GM21786 (cell line): Measurements from ENCODE around the gene KCNG1.
"Not testable (repeated sequence)": the region's sequence is repeated elsewhere in the genome, so short reads cannot be mapped to it uniquely, and the experiment has no call there.

ENCODE experiments used
- ATAC-seq: cut with Tn5 transposase; IDR thresholded peaks from one replicate; pipeline ENCODE4 v1.9.1; 2021; ENCODE audit not compliant: unreplicated experiment

KCNG1 gene

GRCh38 chr20:50987493-50988210, 35.3 kb downstream of the KCNG1 start:
- no peak for ATAC-seq

- ATAC-seq: no peak
Observed at GRCh38 chr20:50983321-50983720, 39.6 kb downstream of the KCNG1 start.

GRCh38 chr20:50982363-50982762, 40.5 kb downstream of the KCNG1 start:
- no peak for ATAC-seq

GRCh38 chr20:50981714-50982048, 41.2 kb downstream of the KCNG1 start:
- no peak for ATAC-seq

- no peak for ATAC-seq
Observed at GRCh38 chr20:50980851-50981713, 41.8 kb downstream of the KCNG1 start.

GRCh38 chr20:50980071-50980681, 42.7 kb downstream of the KCNG1 start:
- no peak for ATAC-seq

GRCh38 chr20:50978533-50978932, 44.4 kb downstream of the KCNG1 start:
- ATAC-seq: not testable (repeated sequence)

GRCh38 chr20:50977066-50978021, 45.6 kb downstream of the KCNG1 start:
- ATAC-seq: no peak

GRCh38 chr20:50975701-50976330, 47.1 kb downstream of the KCNG1 start:
- no peak for ATAC-seq

- no peak for ATAC-seq
Observed at GRCh38 chr20:50969912-50970311, 53.0 kb downstream of the KCNG1 start.

- no peak for ATAC-seq
Observed at GRCh38 chr20:50969435-50969834, 53.5 kb downstream of the KCNG1 start.

- ATAC-seq: no peak
Observed at GRCh38 chr20:50968289-50968688, 54.6 kb downstream of the KCNG1 start.

- no peak for ATAC-seq
Observed at GRCh38 chr20:50967586-50967985, 55.3 kb downstream of the KCNG1 start.

- ATAC-seq: no peak
Observed at GRCh38 chr20:50959543-50960126, 63.3 kb downstream of the KCNG1 start.

GRCh38 chr20:50958615-50959542, 64.0 kb downstream of the KCNG1 start, which contains the start of gene MOCS3:
MOCS3 (plus strand) TSS chr20:50958818; CDS start chr20:50958843, 25 bp downstream.
- peak; percentile 84 for ATAC-seq

GRCh38 chr20:50957798-50958614, 64.9 kb downstream of the KCNG1 start, which contains the start of gene DPM1:
DPM1 (minus strand) TSS chr20:50958532; CDS start chr20:50958523, 9 bp downstream.
- peak; percentile 80 for ATAC-seq

- ATAC-seq: no peak
Observed at GRCh38 chr20:50957276-50957675, 65.6 kb downstream of the KCNG1 start.

GRCh38 chr20:50953821-50954220, 69.1 kb downstream of the KCNG1 start:
- ATAC-seq: no peak
